HG03196 (cell line): ENCODE results near the gene GMDS.
A peak's percentile ranks its signal among the peaks of the same experiment; 100 is the strongest.

Experiments used
- ATAC-seq: cut with Tn5 transposase; IDR thresholded peaks from one replicate; pipeline ENCODE4 v1.9.1; 2021; ENCODE audit not compliant: unreplicated experiment

Gene GMDS

DNA sequence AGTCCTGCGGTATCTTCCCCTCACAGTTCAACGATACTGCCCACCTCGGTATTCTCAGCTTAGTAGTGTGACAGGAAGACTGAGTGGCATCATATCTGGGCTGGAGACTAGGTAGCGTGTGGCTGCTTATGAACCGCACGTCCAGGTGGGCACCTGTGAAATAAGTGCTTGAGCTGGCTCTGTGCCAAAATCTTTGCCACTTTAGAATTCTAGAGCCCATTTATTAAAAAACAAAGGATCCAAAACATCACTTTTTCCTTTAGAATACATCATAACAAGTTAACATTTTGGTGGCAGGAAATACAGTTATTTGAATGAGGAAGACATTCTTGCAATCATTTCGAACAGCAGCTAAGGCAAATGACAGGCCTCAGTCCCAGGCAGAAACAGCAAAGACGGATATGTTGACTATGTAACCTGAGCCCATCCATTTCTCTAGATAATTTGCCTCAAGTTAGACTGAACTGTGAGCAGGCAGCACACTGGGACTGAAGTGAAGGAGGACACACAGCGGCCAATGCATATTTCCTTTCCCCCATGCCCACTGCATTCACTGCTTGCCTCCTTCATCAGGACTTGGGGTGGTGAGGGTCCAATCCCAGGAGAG lies 136.6 kb downstream of the GMDS start:
- no peak for ATAC-seq

DNA sequence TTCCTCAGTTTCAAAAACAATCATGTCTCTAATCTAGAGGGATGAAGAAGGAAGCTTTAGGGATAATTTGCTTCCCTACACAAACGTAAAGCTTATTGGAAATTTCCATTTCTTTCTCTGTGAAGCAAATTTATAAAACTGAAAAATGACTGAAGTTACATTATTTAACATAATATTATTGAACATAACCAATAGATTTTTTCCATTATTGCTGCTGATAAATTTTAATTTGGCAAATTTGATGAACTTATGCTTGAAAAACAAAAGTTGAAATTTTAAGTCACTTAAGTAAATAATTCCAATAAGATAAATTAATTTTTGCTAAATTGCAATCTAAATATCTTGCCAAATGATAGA lies 140.9 kb downstream of the GMDS start:
- no peak for ATAC-seq

DNA sequence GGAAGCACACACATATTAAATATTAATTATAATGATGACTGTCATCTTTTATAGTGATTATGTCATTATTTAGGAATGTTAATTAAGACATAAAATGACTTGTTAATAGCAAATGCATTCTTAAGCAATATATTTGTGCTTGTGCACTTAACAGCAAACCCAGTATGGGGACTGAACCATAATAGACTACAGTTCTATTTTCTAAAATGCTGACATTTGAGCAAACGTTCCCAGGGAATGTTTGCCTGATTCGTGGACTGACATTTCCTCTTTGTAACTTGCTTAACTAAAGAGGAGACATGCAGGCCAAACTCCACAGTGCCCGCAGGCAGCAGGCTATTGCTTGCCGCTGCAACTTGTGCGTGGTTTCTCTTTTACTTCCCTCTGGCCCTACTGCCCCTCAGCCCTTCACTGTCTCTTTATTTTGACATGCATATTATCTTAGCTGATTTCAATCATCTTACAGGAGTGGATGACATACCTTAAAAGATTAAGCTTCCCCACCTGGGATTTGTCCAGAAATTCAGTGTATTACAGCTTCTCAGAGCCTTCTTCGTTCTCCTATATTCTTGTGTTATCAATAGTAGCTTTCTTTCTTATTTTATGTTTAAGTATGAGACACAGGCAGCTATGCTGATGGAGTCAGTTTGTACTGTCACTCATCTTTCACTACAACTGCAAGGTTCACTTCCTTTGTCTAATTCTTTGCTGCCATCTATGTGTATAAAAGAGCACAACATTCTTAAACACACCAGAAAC lies 141.5 kb downstream of the GMDS start:
- ATAC-seq = no peak

DNA sequence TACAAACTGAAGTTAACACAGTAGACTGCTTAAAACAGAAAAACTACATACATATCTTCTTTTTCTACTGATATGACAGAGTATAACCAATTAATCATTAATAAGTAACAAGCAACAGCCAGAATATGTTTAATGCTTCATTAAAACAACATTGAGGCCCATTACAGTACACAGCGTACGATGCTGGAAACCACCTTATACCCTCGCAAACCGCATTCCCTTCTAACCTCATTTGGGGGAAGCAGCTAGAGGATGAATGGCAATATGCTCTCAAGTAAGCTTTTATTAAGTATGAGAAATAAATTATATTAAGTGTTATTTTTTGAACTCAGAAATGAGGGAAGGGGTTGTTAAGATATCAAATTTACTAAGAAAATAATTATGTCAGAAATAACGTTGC lies 142.4 kb downstream of the GMDS start:
- no peak for ATAC-seq

DNA sequence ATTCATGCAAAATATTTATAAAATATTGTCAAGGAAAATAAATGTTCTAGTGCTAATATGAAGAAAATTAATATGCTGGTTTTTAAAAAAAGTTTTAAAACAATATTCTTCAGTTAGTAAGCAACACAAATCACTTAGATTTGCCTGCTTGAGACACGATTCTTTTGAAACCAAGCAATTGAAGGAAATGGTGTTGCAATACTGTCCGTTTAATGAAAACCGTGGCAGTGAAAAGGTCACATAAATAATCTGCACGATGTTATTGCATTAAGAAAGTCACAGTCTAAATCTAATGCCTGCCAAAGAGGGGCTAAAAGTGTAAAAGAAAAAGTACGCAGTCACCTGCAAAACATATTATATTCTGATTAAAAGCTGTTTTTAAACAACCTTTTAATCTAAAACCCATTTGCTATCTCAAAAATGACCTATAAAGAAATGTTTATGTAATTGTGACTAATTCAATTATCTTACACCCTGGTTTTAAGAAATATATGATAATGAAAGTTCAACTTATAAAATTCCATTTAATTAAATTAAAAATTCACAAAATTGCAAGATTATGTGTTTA lies 143.0 kb downstream of the GMDS start:
- no peak for ATAC-seq

DNA sequence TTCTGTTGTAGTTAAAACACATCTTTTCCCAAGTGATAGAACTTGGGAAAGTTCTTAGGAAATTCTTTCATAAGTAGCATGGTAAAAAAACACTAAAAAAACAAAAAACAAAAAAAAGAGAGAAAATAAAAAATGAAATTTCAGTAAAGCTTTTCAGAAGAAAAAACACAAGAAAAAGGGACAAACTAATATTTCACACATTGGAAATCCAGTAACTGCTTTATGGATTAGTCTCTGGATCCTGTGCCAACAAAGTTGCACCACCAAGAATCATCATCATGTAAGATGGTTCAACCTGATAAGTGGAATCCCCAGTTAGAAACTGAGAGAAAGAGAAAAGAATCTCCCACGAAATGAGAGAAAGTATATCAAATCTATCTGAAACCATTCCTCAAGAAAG lies 144.2 kb downstream of the GMDS start:
- ATAC-seq = no peak

DNA sequence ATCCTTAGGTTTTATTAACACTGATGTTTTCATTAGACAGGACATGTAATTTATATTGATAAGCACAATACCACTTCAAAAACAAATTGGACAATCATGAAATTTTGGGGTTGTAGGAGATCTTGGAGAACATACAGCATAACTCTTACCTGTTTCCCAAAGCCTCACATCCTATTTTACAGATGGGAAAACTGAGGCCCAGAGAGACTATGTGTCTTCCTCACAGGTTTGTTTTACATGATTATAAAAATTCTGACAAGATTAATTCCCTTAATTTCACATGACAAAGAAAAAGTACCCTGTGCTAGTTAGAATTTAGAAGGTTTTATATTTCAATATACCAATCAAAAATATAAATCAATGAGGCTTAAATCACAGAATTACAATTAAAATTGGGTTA lies 145.5 kb downstream of the GMDS start:
- no peak for ATAC-seq

DNA sequence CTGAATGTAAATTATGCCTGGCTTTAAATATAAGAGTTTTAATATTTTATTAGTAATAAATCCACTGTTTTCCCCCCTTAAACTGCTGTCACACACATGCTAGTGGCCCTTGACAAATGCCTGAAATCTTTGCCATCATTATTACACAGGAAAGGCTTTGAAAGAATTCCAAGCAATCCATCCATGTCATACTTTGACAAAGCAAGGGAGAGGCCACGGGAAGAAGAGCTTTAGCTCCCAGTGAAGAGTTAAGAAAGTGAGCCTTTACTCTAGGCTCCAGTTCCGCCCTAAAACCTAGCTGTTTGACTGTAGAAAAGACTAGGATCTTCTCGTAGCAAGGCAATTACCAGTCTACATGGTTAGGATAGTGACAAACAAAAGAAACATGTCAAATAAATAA lies 147.9 kb downstream of the GMDS start:
- no peak for ATAC-seq

DNA sequence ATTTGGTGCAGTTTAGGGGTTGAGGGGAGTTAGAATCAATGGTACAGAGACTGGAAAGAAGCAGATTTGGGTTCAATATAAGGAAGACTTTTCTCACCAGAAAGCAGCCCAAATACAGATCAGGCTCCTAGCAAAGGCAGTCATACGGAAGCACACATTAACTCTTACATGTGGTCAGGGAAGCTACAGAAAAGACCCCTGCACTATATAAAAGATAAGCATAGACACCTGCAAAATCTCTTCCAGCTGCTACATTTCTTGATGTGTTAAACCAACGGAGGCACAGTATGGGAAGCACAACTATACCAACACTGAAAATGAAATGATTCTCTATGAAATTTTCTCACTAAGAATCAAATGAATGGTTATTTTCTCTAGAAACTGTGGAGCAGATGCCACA lies 150.8 kb downstream of the GMDS start:
- no peak for ATAC-seq

DNA sequence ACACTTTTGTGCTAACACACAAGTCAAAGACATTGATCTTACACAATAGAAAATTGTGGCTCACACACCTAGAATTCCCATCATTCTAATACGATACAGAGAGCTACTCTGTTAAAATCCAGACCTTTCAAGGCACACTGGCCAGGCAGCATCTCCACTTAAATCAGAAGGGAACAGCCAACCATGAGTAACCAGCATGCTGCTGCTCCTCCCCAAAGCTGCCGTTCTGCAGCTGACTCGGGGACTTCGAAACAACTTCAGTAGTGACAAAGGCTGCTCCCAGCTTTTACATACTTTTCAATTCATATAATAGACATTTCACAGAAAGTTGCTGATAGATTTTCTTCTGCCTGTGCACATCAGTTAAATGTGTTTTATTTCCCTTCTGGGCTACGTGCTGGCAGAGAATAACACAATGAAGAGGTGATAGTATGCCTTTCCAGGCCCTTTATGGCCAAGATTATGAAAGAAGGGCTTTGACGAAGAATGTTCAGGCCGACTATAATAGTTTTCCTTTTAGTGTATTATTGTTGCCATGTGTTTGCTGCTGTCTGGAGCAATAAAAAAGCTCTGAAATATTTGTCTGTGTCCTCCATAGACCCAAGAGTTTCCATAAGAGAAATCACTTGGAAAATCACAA lies 159.0 kb downstream of the GMDS start:
- ATAC-seq = no peak

DNA sequence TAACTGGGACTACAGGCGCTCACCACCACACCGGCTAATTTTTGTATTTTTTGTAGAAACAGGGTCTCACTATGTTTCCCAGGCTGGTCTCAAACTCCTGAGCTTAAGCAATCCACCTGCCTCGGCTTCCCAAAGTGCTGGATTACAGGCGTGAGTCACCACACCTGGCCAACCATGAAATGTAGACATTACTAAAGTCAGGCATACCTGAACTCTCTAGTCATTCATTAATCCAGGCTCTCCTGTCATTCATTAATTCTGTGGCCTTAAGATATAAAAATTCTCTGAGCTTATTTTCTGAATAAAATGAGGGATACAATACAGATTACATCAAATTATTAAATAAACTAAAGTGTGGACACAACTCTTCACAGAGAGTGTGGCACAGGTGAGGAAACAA lies 159.7 kb downstream of the GMDS start:
- ATAC-seq = no peak

DNA sequence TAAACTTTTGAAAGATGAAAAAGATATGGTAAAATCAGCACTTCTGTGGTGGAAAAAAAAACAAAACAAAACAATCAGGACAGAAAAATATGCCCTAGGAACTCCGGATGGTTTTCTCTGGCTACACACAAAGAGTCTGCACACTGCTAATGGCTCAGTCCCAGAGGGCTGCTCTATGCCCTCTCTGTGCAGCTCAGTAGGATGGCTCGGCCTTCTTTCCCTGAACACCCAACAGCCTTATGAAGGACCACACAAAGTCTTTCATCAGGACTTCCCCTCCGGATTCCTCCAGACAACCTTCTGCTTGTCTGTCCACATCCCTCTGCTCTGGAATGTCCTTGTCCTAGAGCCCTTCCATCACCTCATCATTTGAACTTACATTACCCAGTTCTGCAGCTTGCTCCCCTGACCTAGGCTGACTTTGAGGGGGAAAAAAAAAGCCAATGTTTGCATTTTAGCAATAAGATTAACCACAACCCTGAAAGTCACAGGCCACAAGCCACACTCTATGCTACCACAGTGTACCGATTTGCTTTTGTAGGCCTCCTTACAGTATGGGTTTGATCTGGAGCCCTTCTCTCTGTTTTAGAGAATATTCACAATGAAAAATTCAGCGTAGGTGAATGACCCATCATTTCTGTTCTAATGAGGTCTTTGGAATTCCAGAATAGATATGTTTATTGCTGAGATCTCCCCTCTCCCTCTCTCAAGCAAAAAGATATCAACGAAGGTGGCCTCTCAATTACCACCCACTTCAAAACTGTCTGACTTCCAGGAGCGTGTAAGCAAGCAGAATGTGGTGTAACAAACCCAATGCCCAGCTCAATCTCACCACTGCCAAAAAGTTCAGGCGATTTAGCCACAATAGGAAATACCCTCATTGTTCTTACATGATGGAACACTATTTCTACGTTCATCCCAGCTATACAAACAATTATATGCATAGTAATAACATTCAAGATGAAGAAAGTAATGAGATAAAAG lies 164.0 kb downstream of the GMDS start:
- peak; percentile 64 for ATAC-seq

DNA sequence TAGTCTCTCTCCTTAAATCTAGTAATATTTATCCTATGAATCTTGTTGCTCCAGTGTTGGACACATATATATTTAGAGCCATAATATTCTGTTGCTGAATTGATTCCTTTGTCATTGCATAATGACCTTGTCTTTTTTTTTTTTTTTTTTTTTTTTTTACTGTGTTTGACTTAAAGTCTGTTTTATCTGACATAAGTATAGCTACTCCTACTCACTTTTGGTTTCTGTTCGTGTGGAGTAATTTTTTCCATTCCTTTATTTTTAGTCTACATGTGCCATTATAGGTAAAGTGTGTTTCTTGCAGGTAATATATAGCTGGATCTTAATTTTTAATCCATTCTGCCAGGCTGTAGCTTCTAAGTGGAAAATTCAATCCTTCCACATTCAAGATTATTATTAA lies 166.5 kb downstream of the GMDS start:
- ATAC-seq = no peak

DNA sequence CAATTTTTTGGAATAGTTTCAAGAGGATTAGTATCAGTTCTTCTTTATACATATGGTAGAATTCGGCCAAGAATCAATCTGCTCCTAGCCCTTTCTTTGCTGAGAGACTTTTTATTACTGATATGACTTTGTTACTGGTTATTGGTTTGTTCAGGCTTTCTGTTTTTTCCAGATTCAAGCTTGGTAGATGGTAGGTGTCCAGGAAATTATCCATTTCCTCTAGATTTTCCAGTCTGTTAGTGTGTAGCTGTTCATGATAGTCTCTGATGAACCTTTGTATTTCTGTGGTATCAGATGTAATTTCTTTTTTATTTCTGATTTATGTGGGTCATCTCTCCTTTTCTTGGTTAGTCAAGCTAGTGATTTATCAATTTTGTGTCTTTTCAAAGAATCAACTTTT lies 167.6 kb downstream of the GMDS start:
- no peak for ATAC-seq

DNA sequence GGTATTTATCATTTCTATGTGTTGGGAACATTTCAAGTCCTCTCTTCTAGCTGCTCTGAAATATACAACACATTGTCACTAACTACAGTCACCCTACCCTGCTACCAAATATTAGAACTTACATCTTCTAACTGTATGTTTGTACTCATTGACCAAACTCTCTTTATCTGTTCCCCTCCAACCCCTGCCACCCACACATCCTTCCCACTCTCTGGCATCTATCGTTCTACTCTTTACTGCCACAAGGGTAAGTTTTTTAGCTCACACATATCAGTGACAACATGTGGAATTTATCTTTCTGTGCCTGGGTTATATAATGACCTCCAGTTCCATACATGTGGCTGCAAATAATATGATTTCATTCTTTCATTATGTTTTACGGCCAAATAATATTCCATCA lies 171.9 kb downstream of the GMDS start:
- no peak for ATAC-seq

DNA sequence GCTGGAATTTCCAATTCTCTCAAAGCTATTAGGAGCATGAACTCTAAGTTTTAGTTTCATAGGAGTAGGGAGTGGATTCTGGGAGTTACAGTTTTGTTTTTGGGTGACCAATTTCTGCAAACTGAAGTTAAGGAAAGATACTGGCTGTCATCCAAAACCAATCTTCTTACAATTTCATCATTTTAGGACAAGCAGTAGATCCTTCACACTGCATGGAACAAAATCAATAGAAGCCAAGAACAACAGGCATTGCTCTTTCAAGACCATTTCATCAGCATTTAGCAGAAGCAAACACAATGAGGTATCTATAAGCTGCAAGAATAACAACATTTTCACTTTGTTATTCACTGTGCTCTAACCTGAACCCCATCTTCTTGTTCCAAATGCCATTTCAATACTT lies 173.0 kb downstream of the GMDS start:
- ATAC-seq = no peak

DNA sequence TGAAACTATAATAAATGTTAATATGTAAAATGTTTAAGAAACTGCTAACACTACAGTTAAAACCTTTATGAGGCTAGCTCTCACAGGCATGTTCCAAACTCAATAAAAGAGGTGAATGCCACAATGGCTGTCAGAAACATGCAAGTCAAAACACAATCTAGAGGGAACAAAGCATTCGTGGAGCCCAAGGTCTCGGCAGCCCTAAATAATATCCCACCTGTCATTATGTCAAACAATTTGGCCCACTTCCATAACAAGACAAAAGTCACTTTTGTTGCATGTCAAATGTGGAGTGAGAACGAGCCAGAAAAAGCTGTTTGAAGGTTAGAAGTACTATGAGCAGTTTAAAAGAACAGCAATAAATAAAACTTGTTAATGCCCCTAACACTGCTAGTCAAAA lies 181.9 kb downstream of the GMDS start:
- ATAC-seq = no peak

DNA sequence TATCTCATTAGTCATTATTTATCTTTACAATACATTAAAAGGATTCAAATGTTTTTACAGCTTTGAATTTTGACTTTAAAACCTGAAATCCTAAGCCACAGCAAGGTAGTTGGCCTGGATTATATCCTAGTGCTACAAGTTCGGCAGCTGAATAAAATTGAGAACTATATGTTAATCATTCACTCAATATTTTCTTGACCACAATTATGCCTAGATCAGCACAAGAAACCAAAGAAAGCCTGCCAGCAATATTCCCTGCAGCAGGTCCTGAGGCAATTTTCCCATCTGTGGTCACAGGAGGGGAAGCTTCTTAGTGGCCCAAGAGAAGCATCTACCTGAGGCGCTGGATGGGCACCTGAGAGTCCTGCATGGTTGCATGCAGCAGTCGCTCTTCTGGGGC lies 183.5 kb downstream of the GMDS start:
- ATAC-seq = no peak

DNA sequence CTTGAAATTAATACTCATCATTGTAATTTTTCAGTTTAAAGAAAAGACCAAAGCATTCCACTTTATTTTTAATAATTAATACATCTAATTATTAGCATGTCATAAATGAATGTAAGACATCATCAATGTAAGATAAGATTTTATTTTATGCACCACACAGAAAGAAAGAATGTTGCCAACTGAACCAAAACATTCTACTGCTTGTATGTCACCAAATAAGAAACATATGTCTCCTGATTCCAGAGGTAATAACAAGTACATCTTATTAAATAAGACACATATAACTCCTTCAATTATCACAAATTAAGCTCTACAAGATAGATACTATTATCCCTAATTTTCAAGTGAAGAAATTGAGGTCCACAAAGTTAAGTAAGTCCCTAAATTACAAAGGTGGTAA lies 189.5 kb downstream of the GMDS start:
- ATAC-seq = no peak

DNA sequence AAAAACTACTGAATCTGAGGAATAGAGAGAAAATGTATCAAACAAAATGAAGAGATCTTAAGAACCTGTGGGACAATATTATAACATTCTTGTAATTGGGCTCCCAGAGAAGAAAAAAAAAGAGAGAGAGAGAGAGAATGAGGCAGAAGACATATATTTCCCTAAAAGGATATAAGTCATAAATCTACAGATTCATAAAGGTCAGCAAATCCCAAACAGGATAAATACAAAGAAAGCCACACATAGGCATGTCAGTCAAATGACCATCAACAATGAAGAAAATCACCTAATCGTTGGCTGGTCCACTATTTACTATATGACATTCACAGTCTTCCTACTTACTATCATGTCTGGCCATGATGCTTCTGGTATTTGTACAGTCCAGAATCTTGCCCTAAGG lies 190.3 kb downstream of the GMDS start:
- no peak for ATAC-seq

DNA sequence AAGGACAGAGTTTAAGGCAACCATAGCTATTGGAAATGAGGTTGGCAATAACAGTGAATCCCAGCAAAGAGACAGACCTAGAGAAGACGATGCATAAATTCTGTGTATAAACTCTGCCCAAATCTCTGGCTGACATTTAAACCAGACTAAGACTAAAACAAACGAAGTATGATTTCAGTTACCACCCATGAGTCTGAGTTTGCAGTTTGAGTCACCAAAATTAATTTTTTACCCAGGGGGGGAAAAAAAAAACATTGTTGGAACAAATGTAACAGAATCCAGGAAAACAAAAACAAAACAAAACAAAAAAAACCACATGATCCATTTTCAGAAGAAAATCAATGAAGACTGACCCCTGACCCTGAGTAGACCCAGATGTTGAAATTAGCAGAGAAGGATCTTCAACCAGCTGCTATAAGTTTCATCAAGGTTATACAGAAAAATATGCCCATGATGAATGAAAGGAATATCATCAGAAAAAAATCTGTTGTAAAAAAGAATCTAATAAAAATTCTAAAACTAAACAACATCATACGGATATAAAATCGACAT lies 190.8 kb downstream of the GMDS start:
- no peak for ATAC-seq
